Heart left ventricle (tissue), 16 donors: ENCODE measurements around the gene MGMT. TPM values are rescaled to one million over a fixed set of nuclear protein-coding genes. Genes with fewer than 3 reads are reported as not detected.
A peak's percentile ranks its signal among the peaks of the same experiment; 100 is the strongest.

Experiments
- ATAC-seq, 4 donors: fragments of 200-7000 bp; cut with Tn5 transposase; one replicate each; pipeline ENCODE4 v1.9.1; 2020 to 2022; ENCODE audit warnings: moderate library complexity in 4 of 4, mild to moderate bottlenecking in 3 of 4, moderate number of reproducible peaks in 1 of 4
- DNase-seq, 5 donors: peaks; one replicate each; pipeline ENCODE4 v3.0.0-alpha.2; 2020
- H3K27ac ChIP-seq, 12 donors: fragments of 200-600 bp; sonication (generic) in 4 of 12; one replicate each; pipeline versions ENCODE4 v1.5.0 to v1.8.0; 2016 to 2022; ENCODE audit warnings: mild to moderate bottlenecking in 2 of 12
- H3K27me3 ChIP-seq, 9 donors: fragments of 200-600 bp; sonication (generic) in 2 of 9; one replicate each; pipeline versions ENCODE4 v1.5.1 to v1.8.0; 2016 to 2022; ENCODE audit warnings: mild to moderate bottlenecking in 3 of 9
- H3K36me3 ChIP-seq, 9 donors: fragments of 200-600 bp; sonication (generic) in 2 of 9; one replicate each; pipeline versions ENCODE4 v1.5.0 to v1.8.0; 2018 to 2022; ENCODE audit warnings: mild to moderate bottlenecking in 2 of 9
- H3K4me1 ChIP-seq, 12 donors: fragments of 200-600 bp; sonication (generic) in 4 of 12; one replicate each; pipeline versions ENCODE4 v1.5.0 to v1.8.0; 2016 to 2022; ENCODE audit warnings: mild to moderate bottlenecking in 3 of 12
- H3K4me3 ChIP-seq, 12 donors: fragments of 200-600 bp; sonication (generic) in 4 of 12; one replicate each; pipeline versions ENCODE4 v1.5.0 to v1.8.0; 2017 to 2022; ENCODE audit warnings: mild to moderate bottlenecking in 9 of 12, moderate library complexity in 4 of 12
- H3K9me3 ChIP-seq, 12 donors: fragments of 200-600 bp; sonication (generic) in 4 of 12; one replicate each; pipeline versions ENCODE4 v1.5.0 to v1.8.0; 2016 to 2022; ENCODE audit warnings: mild to moderate bottlenecking in 1 of 12
- POLR2A ChIP-seq, 2 donors: fragments of 450-650 bp; IDR thresholded peaks; one replicate each; pipeline ENCODE4 v1.6.1; 2017; ENCODE audit warnings: antibody characterized with exemption in 2 of 2, mild to moderate bottlenecking in 2 of 2, moderate library complexity in 2 of 2
- WGBS, 4 donors: extraction: QIAGEN DNeasy Blood & Tissue Kit in 2 of 4; methylation state at CpG; one replicate each; pipeline versions ENCODE4 v1.1.5 to v1.1.7; 2013 to 2018; 5-methylcytosine and 5-hydroxymethylcytosine counted together
- intact Hi-C, 10 donors: fragments of 100-400 bp; cut with DNase I; formaldehyde crosslinking; loops; one replicate each; pipeline versions ENCODE4 v1.11.1 to v1.14.2; 2022
- polyA plus RNA-seq, 2 donors: library from polyadenylated mRNA; stranded (reverse); fragments of 200-250 nt; gene quantifications; one replicate each; pipeline ENCODE4 v1.2.3, GENCODE V29; 2013
- total RNA-seq, 9 donors: library from RNA; depleted of rRNA in 2 of 9; stranded (reverse); fragments of >200 nt in 2 of 9; fragmentation: NEBNext Ultra II Directional in 3 of 9; extraction: Animal tissue kit (Norgen Biotek cat#: 25700) in 3 of 9; gene quantifications; one replicate each; pipeline versions ENCODE4 v1.1.0 to v1.2.4, GENCODE V29; 2016 to 2023
- TF ChIP-seq, protein P1 (sequence below), 12 donors: fragments of 200-600 bp; sonication (generic) in 4 of 12; IDR thresholded peaks; one replicate each; pipeline versions ENCODE4 v1.5.0 to v1.8.0; 2018 to 2022; ENCODE audit warnings: antibody characterized with exemption in 12 of 12, mild to moderate bottlenecking in 5 of 12
- donor health status: ischemic (EF 13 %, LVEDD 7.1; RV severe dilation, severe dysfunction).
- donor health status: healthy with polysubstance abuse.
- donor health status: DM: no; HTN: yes; CAD: no.
- donor health status: DM: no; HTN: no; CAD: no.
- donor health status: ischemic (EF 25% LVEDD 6.9; RV normal size, moderate dysfunction).
- donor health status: ischemic (EF 25% LVEDD 5.7; RV mildly dilated, moderate dysfunction).
- donor health status: healthy.
- donor health status: DM: yes; HTN: yes; CAD: no.
- donor health status: ischemic (EF 35%, LVEDD 5.7; RV mildly dilated, moderate dysfunction).
- donor health status: nonischemic (EF 11% LVEDD 7.7; RV severe dilation, severe dysfunction).
- donor health status: DM: yes; HTN: yes; CAD: no.
- donor health status: PGD.
- donor health status: ischemic (EF 29% LVEDD 5.4; RV normal size, mild dysfunction).
- donor health status: nonischemic (EF 23%, LVEDD 6.1; RV moderate dilation, normal function).

Gene MGMT
- total and polyA plus RNA-seq, 11 donors: 6.2 to 25.3 (median 11.6) TPM

DNA sequence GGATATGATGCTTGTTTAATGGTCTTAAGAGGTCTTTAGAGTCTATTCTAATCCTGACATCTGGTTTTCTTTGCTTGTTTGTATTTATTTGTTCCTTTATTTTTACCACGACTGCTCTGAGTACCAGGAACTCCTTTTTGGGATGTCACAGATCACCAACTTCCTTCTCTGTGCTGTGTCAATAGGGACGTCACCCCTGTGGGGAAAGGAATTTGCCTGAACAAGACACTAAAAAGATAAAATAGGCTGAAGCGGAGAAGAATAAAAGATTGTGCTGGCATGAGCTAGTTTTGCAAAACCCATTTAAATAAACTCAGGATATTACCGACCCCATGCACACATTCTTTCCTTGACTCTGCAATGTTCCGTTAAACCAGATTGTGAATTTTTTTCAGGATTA lies 27.7 kb downstream of the MGMT start:
- Histone ChIP-seq H3K4me3 (no peak overlapping the region), H3K27me3 (no peaks in the 10 kb centered on the region), H3K9me3 (peaks cover 0 to 33% (median 22%) of the 10 kb centered on the region in 12 donors), H3K27ac (no peak overlapping the region), H3K36me3 (no peaks in the 10 kb centered on the region), H3K4me1 (peaks cover 0 to 20% (median 0%) of the 10 kb centered on the region in 12 donors)
- intact Hi-C loops: no loop called here
- ATAC-seq: peak in 1 of 4 donors; percentile 36
- TF ChIP-seq POLR2A (IDR thresholded peaks at IDR 0.05): no peak
- TF ChIP-seq, protein P1, sequence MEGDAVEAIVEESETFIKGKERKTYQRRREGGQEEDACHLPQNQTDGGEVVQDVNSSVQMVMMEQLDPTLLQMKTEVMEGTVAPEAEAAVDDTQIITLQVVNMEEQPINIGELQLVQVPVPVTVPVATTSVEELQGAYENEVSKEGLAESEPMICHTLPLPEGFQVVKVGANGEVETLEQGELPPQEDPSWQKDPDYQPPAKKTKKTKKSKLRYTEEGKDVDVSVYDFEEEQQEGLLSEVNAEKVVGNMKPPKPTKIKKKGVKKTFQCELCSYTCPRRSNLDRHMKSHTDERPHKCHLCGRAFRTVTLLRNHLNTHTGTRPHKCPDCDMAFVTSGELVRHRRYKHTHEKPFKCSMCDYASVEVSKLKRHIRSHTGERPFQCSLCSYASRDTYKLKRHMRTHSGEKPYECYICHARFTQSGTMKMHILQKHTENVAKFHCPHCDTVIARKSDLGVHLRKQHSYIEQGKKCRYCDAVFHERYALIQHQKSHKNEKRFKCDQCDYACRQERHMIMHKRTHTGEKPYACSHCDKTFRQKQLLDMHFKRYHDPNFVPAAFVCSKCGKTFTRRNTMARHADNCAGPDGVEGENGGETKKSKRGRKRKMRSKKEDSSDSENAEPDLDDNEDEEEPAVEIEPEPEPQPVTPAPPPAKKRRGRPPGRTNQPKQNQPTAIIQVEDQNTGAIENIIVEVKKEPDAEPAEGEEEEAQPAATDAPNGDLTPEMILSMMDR (IDR thresholded peaks at IDR 0.05): no peak
- no peak for DNase-seq
- 64 to 68% (median 66%) methylated on average over 5 of the region's 5 CpGs for WGBS, 4 donors

DNA sequence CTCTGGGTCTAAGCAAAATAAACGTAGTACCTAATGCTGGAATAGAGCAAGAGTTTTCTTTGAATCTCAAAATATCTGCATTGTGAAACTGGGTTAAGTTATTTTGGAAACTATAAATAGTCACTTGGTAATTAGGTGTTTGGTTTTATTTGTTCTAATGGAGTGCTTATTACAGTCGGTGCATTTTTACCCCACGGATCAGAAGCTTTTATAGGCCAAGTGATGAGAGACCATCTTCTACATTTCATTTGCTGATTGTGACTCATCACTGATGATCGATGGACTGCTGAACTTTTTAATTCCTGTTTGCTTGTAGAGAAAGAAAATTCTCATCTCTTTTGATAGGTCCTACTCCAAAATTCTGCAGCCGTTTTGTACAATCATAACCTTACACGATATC lies 28.2 kb downstream of the MGMT start:
- TF ChIP-seq, protein P1 (IDR thresholded peaks at IDR 0.05): no peak
- no peak for TF ChIP-seq POLR2A (IDR thresholded peaks at IDR 0.05)
- H3K36me3 ChIP-seq: no peaks in the 10 kb centered on the region
- intact Hi-C loops: no loop called here
- ATAC-seq: no peak
- H3K9me3 ChIP-seq: peaks cover 0 to 28% (median 20%) of the 10 kb centered on the region in 12 donors
- no peak overlapping the region for H3K4me3 ChIP-seq
- H3K27ac ChIP-seq: no peak overlapping the region
- peaks cover 0 to 20% (median 0%) of the 10 kb centered on the region in 12 donors for H3K4me1 ChIP-seq
- 68 to 80% (median 73%) methylated on average over 6 of the region's 6 CpGs for WGBS, 4 donors
- DNase-seq: no peak
- no peaks in the 10 kb centered on the region for H3K27me3 ChIP-seq

DNA sequence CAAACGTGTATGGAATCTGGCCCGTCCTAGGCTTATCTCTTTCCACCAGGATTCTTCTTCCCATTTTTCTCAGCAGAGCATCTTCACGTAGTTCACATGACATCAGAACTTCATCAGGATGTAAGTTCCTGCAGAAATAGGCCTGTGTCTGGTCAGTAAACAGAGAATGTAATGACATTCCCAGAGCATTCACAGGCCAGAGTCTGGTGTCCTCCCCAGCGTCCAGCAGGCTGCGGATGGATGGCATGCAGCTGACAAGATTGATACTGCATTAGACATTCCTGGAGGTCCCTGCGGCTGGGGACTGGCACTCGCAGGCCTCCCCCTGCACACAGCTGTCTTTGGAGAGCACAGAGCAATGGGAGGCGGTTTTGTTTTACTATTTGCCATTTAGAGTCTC lies 28.7 kb downstream of the MGMT start:
- Histone ChIP-seq H3K27ac (no peak overlapping the region), H3K36me3 (no peaks in the 10 kb centered on the region), H3K9me3 (peaks cover 0 to 23% (median 16%) of the 10 kb centered on the region in 12 donors), H3K27me3 (no peaks in the 10 kb centered on the region), H3K4me1 (peaks cover 0 to 20% (median 0%) of the 10 kb centered on the region in 12 donors), H3K4me3 (no peak overlapping the region)
- ATAC-seq (peak in 1 of 4 donors; percentile 44), DNase-seq (peak in 1 of 5 donors; percentile 42)
- TF ChIP-seq, protein P1 (IDR thresholded peaks at IDR 0.05): no peak
- TF ChIP-seq POLR2A (IDR thresholded peaks at IDR 0.05): no peak
- intact Hi-C loops: no loop called here
- 53 to 62% (median 61%) methylated on average over 8 of the region's 8 CpGs for WGBS, 4 donors

DNA sequence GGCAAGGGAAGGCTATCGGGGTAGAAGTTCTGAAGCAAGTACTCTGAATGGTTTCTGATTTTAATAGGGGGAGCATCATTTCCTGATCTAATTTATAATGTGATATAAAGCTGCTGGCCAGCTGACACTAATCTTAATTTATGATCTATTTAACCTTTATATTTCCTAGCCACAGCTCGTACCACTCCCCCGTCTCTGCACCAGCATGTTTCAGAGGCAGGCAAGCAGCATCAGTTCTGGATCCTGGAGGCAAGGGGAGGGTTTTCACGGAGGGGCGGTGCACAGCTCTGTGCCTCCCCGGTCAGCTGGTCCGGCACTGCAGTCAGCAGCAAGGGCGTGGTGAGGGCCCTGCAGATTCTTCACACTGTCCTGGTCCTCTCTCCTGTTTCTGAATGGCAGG lies 30.0 kb downstream of the MGMT start:
- Histone ChIP-seq H3K4me3 (no peak overlapping the region), H3K27me3 (no peaks in the 10 kb centered on the region), H3K9me3 (peaks cover 0 to 11% (median 3%) of the 10 kb centered on the region in 12 donors), H3K36me3 (no peaks in the 10 kb centered on the region), H3K27ac (no peak overlapping the region), H3K4me1 (peaks cover 0 to 20% (median 0%) of the 10 kb centered on the region in 12 donors)
- ATAC-seq (no peak), DNase-seq (no peak)
- 89 to 96% (median 95%) methylated on average over 8 of the region's 8 CpGs for WGBS, 4 donors
- intact Hi-C loops: no loop called here
- no peak for TF ChIP-seq POLR2A (IDR thresholded peaks at IDR 0.05)
- TF ChIP-seq, protein P1 (IDR thresholded peaks at IDR 0.05): no peak
